Esophagus muscularis mucosa (tissue), 4 donors: ENCODE measurements around the gene CISH. TPM values are rescaled to one million over a fixed set of nuclear protein-coding genes. Genes with fewer than 3 reads are reported as not detected.

ENCODE experiments used
- DNase-seq: peaks from one replicate; pipeline ENCODE4 v3.0.0-alpha.2; 2017; ENCODE audit errors: extremely low spot score
- H3K27ac ChIP-seq, 4 donors: fragments of 200-600 bp; sonication (generic); replicated peaks in 1 of 4; 1 replicate in 3 of 4; 2 replicates in 1 of 4; pipeline ENCODE4 v1.5.1; 2016 to 2019; ENCODE audit warnings: mild to moderate bottlenecking in 1 of 4
- H3K27me3 ChIP-seq, 4 donors: fragments of 200-600 bp; sonication (generic); one replicate each; pipeline versions ENCODE4 v1.5.1 to v1.6.0; 2016 to 2019
- H3K36me3 ChIP-seq, 4 donors: fragments of 200-600 bp; sonication (generic); one replicate each; pipeline ENCODE4 v1.5.1; 2016 to 2019
- H3K4me1 ChIP-seq, 4 donors: fragments of 200-600 bp; sonication (generic); one replicate each; pipeline ENCODE4 v1.5.1; 2016 to 2019
- H3K4me3 ChIP-seq, 4 donors: fragments of 200-600 bp; sonication (generic); 1 replicate in 2 of 4; 2 replicates in 2 of 4; pipeline ENCODE4 v1.5.1; 2016 to 2019; ENCODE audit warnings: mild to moderate bottlenecking in 4 of 4, moderate library complexity in 1 of 4
- H3K9me3 ChIP-seq, 4 donors: fragments of 200-600 bp; sonication (generic); 1 replicate in 3 of 4; 2 replicates in 1 of 4; pipeline ENCODE4 v1.5.1; 2016 to 2019
- CTCF ChIP-seq, 3 experiments: fragments of 200-600 bp in 2 of 3; fragments of 450-650 bp in 1 of 3; sonication (generic) in 2 of 3; IDR thresholded peaks; one replicate each; pipeline ENCODE4 v1.5.1; 2017 to 2019; ENCODE audit warnings: antibody characterized with exemption in 3 of 3, mild to moderate bottlenecking in 2 of 3, moderate library complexity in 1 of 3
- EP300 ChIP-seq: sonication (generic); formaldehyde crosslinking; IDR thresholded peaks from one replicate; pipeline ENCODE4 v1.6.1; 2017; ENCODE audit warnings: antibody characterized with exemption
- POLR2A ChIP-seq: fragments of 450-650 bp; IDR thresholded peaks from one replicate; pipeline ENCODE4 v1.6.1; 2017; ENCODE audit warnings: antibody characterized with exemption, moderate library complexity, mild to moderate bottlenecking, low read depth
- POLR2AphosphoS5 ChIP-seq, 2 donors: sonication (generic); formaldehyde crosslinking; IDR thresholded peaks; one replicate each; pipeline ENCODE4 v1.6.1; 2017; ENCODE audit warnings: antibody characterized with exemption in 2 of 2
- WGBS: methylation state at CpG from one replicate; pipeline ENCODE4 v1.1.5; 2018; 5-methylcytosine and 5-hydroxymethylcytosine counted together
- intact Hi-C: fragments of 100-400 bp; cut with DNase I; formaldehyde crosslinking; loops from one replicate; pipeline ENCODE4 v1.15.1; 2023
- total RNA-seq, 4 donors: library from RNA; depleted of rRNA; stranded (reverse); fragments of >200 nt; gene quantifications; one replicate each; pipeline versions ENCODE4 v1.1.0 to v1.2.1, GENCODE V29; 2016

Gene CISH
- total RNA-seq, 4 donors from 2014 or later = 1.7 to 26.7 (median 4.4) TPM

- Histone ChIP-seq H3K36me3 (peaks cover 0 to 4% (median 3%) of the 10 kb centered on the region in 4 donors), H3K9me3 (peaks cover 0 to 4% (median 0%) of the 10 kb centered on the region in 4 donors), H3K4me1 (peaks cover 44 to 76% (median 66%) of the 10 kb centered on the region in 4 donors), H3K27me3 (no peaks in the 10 kb centered on the region), H3K27ac (peak overlapping the region in 3 of 4 donors; percentile 78 to 91 (median 84)), H3K4me3 (peak overlapping the region in 1 of 4 donors; percentile 78)
- TF ChIP-seq POLR2A (no peak), POLR2AphosphoS5 (IDR thresholded peaks at IDR 0.05) (no peak), CTCF (IDR thresholded peaks at IDR 0.05) (no peak), EP300 (no peak)
- 80% methylated on average over 5 of the region's 6 CpGs for WGBS
- intact Hi-C loops = no loop called here
- DNase-seq = no peak
Observed at GRCh38 chr3:50612970-50613846, 1.6 kb upstream of the CISH start.

- TF ChIP-seq POLR2A (peak; percentile 68), CTCF (IDR thresholded peaks at IDR 0.05) (no peak)
- H3K4me1 ChIP-seq = peaks cover 43 to 76% (median 64%) of the 10 kb centered on the region in 4 donors
- no peak for DNase-seq
- peaks cover 8 to 13% (median 12%) of the 10 kb centered on the region in 4 donors for H3K36me3 ChIP-seq
- H3K4me3 ChIP-seq = peak overlapping the region; percentile 63 to 78 (median 72)
- intact Hi-C loops = no loop called here
- peaks cover 0 to 3% (median 0%) of the 10 kb centered on the region in 4 donors for H3K9me3 ChIP-seq
- H3K27me3 ChIP-seq = no peaks in the 10 kb centered on the region
- H3K27ac ChIP-seq = peak overlapping the region; percentile 78 to 91 (median 84)
- 13% methylated on average over 18 of the region's 29 CpGs for WGBS
Observed at GRCh38 chr3:50612234-50612882, 784 bp upstream of the CISH start.

DNA sequence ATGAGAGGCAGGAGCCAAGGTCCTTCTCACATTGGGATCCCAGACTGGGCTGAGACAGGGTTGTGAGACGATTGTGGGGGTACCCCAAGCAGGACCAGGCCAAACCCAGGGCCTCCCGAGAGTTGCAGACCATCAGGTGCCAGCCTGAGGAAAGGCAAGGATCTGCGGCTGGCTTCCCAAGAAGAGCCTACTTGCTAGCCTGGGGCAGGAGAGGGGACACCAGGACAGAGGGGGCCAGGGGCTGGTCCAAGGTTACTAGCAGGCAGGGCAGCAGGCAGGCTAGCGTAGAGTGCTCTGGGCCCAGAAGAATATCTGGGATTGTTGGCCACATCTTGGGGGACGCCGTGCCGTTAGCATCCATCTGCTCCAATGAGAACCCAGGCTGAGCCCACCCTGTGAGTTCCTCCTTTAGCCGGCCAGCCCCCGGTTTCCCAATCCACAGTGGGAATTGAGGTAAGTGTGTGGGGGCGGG, 546 bp downstream of the CISH start:
- H3K36me3 ChIP-seq = peaks cover 9 to 26% (median 25%) of the 10 kb centered on the region in 4 donors
- intact Hi-C loops = no loop called here
- TF ChIP-seq CTCF (IDR thresholded peaks at IDR 0.05) (no peak), POLR2A (no peak), POLR2AphosphoS5 (IDR thresholded peaks at IDR 0.05) (no peak), EP300 (no peak)
- peak overlapping the region; percentile 78 to 91 (median 84) for H3K27ac ChIP-seq
- H3K4me1 ChIP-seq = peaks cover 42 to 81% (median 70%) of the 10 kb centered on the region in 4 donors
- H3K27me3 ChIP-seq = no peaks in the 10 kb centered on the region
- 27% methylated on average over 3 of the region's 10 CpGs for WGBS
- DNase-seq = no peak
- H3K4me3 ChIP-seq = peak overlapping the region; percentile 63 to 78 (median 72)
- H3K9me3 ChIP-seq = no peaks in the 10 kb centered on the region

GRCh38 chr3:50610181-50610971, 1.2 kb downstream of the CISH start:
- Histone ChIP-seq H3K4me1 (peaks cover 49 to 81% (median 72%) of the 10 kb centered on the region in 4 donors), H3K36me3 (peaks cover 9 to 32% (median 29%) of the 10 kb centered on the region in 4 donors), H3K27ac (peak overlapping the region in 3 of 4 donors; percentile 78 to 91 (median 84)), H3K27me3 (no peaks in the 10 kb centered on the region), H3K9me3 (no peaks in the 10 kb centered on the region), H3K4me3 (peak overlapping the region; percentile 63 to 78 (median 72))
- no peak for DNase-seq
- 67% methylated on average over 4 of the region's 6 CpGs for WGBS
- TF ChIP-seq POLR2AphosphoS5 (IDR thresholded peaks at IDR 0.05) (no peak), CTCF (IDR thresholded peaks at IDR 0.05) (no peak), EP300 (no peak), POLR2A (no peak)
- intact Hi-C loops = no loop called here
